NCI-H1436 treated with DMSO at 0.1 percent for 48 hours (cell line): ENCODE measurements around the gene HBP1.
"Not testable (repeated sequence)": the region's sequence is repeated elsewhere in the genome, so short reads cannot be mapped to it uniquely, and the experiment has no call there.

Experiments used
- DNase-seq: peaks from one replicate; lab custom pipeline; 2025; lab: John Stamatoyannopoulos, UW

The HBP1 gene

GRCh38 chr7:107155726-107156125 is 13.1 kb upstream of the HBP1 start:
- not testable (repeated sequence) for DNase-seq

GRCh38 chr7:107157091-107157490 is 11.7 kb upstream of the HBP1 start:
- no peak for DNase-seq

GRCh38 chr7:107158028-107158427 is 10.8 kb upstream of the HBP1 start:
- DNase-seq: no peak

DNA sequence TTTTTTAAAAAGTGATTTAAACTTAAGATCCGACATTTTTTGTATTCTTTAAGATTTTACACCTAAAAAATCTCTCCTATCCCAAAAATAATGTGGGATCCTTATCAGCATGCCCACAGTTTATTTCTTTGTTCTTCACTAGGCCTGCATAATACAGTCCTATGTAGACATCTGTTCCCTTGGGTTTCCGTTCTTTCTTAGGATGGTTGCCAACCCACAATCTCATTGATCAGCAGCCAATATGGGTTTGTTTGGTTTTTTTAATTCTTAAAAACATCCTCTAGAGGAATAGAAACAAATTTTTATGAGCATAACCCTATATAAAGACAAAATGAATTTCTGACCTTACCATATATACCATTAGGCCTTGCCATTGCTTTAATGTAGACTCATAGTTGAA is 8.4 kb upstream of the HBP1 start:
- DNase-seq: no peak

- DNase-seq: no peak
These were observed 7.4 kb upstream of the HBP1 start for GRCh38 chr7:107161415-107161814.

- no peak for DNase-seq
These were observed 6.3 kb upstream of the HBP1 start for GRCh38 chr7:107162475-107162874.

DNA sequence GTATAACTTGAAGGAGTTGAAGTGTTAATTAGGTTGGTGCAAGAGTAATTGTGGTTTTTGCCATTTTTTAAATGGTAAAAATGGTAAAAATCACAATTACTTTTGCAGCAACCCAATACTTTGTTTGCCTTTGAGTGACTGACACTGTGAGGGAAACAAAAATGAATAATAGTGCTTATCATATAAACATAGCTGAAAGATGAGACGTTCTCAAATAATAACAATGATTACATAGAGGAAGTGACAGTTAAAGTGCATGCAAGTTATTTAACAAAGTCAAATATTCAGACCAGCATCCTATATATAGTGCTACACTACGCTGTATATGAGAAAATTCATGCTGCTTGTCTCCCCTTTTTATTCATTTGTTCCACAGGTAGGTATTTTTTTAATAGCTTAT is 4.7 kb upstream of the HBP1 start:
- DNase-seq: no peak

- no peak for DNase-seq
These were observed 3.5 kb upstream of the HBP1 start for GRCh38 chr7:107165341-107165740.

- no peak for DNase-seq
These were observed 1.9 kb upstream of the HBP1 start for GRCh38 chr7:107166736-107167426.

- no peak for DNase-seq
These were observed 1.1 kb upstream of the HBP1 start for GRCh38 chr7:107167483-107168232.

- peak; percentile 26 for DNase-seq
These were observed 582 bp downstream of the HBP1 start for GRCh38 chr7:107169120-107170050.

DNA sequence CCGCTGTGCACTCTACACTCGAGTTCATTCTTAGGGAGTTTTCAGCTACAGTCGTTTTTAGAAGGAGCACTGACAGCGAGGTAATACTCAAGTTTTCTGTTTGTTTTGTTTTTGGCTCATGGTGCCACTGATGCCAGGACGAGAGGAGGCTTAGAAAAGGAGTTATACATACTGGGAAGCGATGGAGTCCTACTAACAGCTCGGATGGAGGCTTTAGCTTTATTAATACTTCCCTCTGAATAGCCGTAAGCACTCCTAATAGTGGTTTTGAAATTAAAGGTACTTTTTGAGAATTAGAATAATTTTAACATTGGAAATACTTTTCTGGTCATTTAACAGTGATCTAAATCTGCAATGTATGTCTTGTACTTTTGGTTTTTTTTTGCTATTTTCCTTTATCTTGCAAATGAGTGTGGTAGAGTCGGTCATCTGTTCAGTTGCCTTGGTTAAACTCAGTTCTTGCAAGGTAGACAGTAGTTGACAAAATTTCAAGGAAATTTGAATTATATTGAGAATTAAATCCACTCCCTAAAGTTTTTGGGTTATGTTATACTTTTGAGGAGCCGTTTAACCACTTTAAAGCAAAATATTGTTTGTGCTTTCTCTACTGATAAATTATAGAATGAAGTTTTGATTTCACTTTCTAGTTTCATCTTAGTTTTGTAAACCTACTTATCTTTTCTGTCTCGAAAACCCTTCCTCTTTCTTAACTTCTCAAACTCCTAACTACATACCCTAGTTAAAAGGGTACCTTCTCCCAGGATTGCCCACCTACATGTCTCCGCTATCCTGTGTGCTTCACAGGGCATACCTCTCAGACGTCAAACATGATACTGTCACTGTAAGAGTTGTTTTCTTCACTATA is 1.5 kb downstream of the HBP1 start:
- DNase-seq: no peak

- DNase-seq: no peak
These were observed 2.7 kb downstream of the HBP1 start for GRCh38 chr7:107171496-107171895.

DNA sequence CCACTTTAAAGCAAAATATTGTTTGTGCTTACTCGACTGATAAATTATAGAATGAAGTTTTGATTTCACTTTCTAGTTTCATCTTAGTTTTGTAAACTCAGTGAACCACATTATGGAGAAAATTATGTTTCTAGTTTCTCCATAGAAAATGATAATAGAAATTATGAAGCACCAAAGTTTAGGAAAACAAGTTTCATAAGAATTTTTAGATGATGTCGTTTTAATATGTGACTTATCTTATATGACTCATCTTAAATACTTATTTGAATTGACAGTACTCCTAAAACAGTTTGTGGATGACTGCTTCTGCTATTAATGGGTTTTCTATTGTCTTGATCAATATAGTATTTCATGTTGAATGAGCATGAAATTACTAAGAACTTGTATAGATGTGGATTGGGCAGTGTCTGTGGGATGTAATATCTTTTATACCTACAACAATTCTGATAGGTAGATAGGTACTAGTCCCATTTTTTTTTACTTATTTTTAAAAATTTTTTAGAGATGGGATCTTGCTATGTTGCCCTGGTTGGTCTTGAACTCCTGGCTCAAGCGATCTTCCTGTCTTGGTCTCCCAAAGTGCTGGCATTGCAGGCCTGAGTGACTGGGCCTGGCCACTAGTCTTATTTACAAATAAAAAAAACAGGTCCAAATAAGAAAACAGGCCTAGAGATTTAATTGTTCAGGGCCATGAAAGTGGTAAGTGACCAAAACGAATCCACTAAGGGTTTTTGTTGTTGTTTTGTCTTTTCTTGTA is 3.7 kb downstream of the HBP1 start:
- DNase-seq: no peak

GRCh38 chr7:107173191-107173590 is 4.4 kb downstream of the HBP1 start:
- no peak for DNase-seq

GRCh38 chr7:107173691-107174406 is 5.0 kb downstream of the HBP1 start:
- no peak for DNase-seq

GRCh38 chr7:107179326-107180164 is 10.7 kb downstream of the HBP1 start:
- DNase-seq: no peak

DNA sequence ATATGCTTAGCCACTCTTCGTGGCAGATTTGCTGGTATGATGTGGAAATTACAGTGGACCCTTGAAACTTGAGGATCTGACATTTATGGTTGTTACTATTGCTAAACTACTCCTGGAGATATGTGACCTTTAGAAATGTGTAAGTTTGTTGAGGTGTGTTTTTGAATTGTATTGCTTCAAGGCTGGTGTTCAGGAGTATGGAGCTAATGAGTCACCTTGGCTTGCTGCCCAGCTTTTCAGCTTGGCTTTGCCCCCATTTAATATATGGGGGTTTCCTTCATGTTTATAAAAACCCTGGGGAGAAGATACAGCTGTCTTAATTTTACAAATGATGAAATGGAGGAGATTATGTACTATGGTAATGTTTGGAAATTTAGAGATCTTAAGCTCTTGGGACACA is 11.6 kb downstream of the HBP1 start:
- DNase-seq: no peak

GRCh38 chr7:107181172-107181571 is 12.4 kb downstream of the HBP1 start:
- no peak for DNase-seq
